Spinal cord (tissue), 10 donors: ENCODE data around the gene SPANXB1. TPM values are rescaled to one million over a fixed set of nuclear protein-coding genes. Genes with fewer than 3 reads are reported as not detected.
"Not testable (repeated sequence)": the region's sequence is repeated elsewhere in the genome, so short reads cannot be mapped to it uniquely, and the experiment has no call there.

Experiments used
- DNase-seq, 6 donors: peaks; one replicate each; pipeline versions ENCODE4 v3.0.0 to v3.0.0-alpha.2; 2013 to 2015; ENCODE audit warnings: low spot score in 6 of 6, low read depth in 4 of 6
- H3K27ac ChIP-seq: one replicate; pipeline ENCODE4 v1.5.1; 2013; ENCODE audit warnings: low read depth, low read length, control low read depth
- H3K27me3 ChIP-seq: one replicate; pipeline ENCODE4 v1.6.1; 2013; ENCODE audit warnings: low read length; ENCODE audit not compliant: control insufficient read depth, insufficient read depth
- H3K36me3 ChIP-seq: one replicate; pipeline ENCODE4 v1.6.1; 2013; ENCODE audit warnings: low read length; ENCODE audit not compliant: control insufficient read depth, insufficient read depth
- H3K4me1 ChIP-seq: one replicate; pipeline ENCODE4 v1.6.1; 2013; ENCODE audit warnings: low read length; ENCODE audit not compliant: control insufficient read depth, insufficient read depth
- H3K4me3 ChIP-seq: one replicate; pipeline ENCODE4 v1.5.1; 2013; ENCODE audit warnings: low read depth, low read length, control low read depth
- H3K9me3 ChIP-seq: one replicate; pipeline ENCODE4 v1.6.1; 2013; ENCODE audit warnings: low read length; ENCODE audit not compliant: control insufficient read depth, insufficient read depth
- WGBS: methylation state at CpG from one replicate; pipeline ENCODE4 v1.1.5; 2013; ENCODE audit warnings: missing lambda C conversion rate; ENCODE audit not compliant: insufficient coverage; 5-methylcytosine and 5-hydroxymethylcytosine counted together
- long read RNA-seq, 4 donors: transcript quantifications; one replicate each; lab custom pipeline, GENCODE V29; 2026
- polyA plus RNA-seq, 2 donors: library from polyadenylated mRNA; unstranded; fragments of 120-200 nt; gene quantifications; one replicate each; pipeline ENCODE4 v1.2.1, GENCODE V29; 2013; ENCODE audit not compliant: insufficient read length in 2 of 2
- total RNA-seq, 2 donors: library from RNA; depleted of rRNA in 1 of 2; stranded (reverse); fragments of 120-200 nt in 1 of 2; fragments of >200 nt in 1 of 2; gene quantifications; one replicate each; pipeline versions ENCODE4 v1.2.3 to v1.2.4, GENCODE V29; 2013 to 2014
- donor health status: healthy.

Gene SPANXB1, protein sequence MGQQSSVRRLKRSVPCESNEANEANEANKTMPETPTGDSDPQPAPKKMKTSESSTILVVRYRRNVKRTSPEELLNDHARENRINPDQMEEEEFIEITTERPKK
- total RNA-seq (not detected), polyA plus RNA-seq (not detected)
- long read RNA-seq, donor 1, result 0 reads
- long read RNA-seq, donor 2, result 0 reads
- long read RNA-seq, donor 3, result 0 reads
- long read RNA-seq, donor 4, result 0 reads

DNA sequence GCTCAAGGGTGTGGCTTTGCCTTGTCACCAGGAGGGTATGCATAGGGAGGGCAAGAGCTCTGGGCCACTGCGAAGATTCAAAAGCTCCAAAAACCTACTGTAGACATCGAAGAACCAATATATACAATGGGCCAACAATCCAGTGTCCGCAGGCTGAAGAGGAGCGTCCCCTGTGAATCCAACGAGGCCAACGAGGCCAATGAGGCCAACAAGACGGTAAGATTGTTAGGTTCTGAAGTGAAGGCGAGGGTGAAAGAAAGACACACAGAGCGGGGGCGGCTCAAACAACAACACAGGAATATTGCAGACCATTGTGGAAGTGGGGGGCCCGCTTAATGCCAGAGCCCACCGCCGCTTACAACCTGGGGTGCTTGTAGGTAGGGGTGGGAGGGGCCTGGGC lies at the start of gene SPANXB1:
Gene SPANXB1, plus strand, starts transcription at position 27 of the 400 bp plus-strand sequence. Its CDS starts 100 bp downstream, at position 127.
- not testable (repeated sequence) for H3K36me3 ChIP-seq, H3K27ac ChIP-seq, H3K4me3 ChIP-seq, H3K4me1 ChIP-seq, H3K9me3 ChIP-seq, H3K27me3 ChIP-seq
- 92% methylated on average over 10 of the region's 13 CpGs for WGBS
- peak in 1 of 6 donors; percentile 4 for DNase-seq

DNA sequence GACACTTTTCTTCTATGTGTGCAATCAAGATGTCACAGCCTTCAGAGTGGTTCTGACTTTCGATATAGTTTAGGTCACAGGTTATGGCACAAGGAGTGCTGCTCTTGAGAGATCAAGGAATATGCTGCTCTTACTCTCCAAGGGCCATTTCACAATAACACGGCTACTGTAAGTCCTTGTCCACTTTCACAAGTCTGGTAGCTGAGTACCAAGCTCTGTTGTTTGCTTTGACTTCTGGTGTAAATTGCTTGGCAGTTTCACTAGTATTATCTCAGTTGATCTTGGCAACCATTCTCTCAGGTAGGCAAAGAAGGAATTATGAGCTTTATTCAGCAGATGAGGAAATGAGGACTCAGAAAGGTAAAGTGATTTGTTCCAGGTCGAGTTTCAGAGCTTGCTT lies 35.4 kb upstream of the SPANXB1 start:
- DNase-seq, result no peak
- H3K4me3 ChIP-seq, result no peak overlapping the region
- peaks cover 2% of the 10 kb centered on the region for H3K9me3 ChIP-seq
- H3K27me3 ChIP-seq, result no peaks in the 10 kb centered on the region
- H3K36me3 ChIP-seq, result no peaks in the 10 kb centered on the region
- H3K27ac ChIP-seq, result no peak overlapping the region
- no peaks in the 10 kb centered on the region for H3K4me1 ChIP-seq
- 75% methylated on average over 2 of the region's 3 CpGs for WGBS

DNA sequence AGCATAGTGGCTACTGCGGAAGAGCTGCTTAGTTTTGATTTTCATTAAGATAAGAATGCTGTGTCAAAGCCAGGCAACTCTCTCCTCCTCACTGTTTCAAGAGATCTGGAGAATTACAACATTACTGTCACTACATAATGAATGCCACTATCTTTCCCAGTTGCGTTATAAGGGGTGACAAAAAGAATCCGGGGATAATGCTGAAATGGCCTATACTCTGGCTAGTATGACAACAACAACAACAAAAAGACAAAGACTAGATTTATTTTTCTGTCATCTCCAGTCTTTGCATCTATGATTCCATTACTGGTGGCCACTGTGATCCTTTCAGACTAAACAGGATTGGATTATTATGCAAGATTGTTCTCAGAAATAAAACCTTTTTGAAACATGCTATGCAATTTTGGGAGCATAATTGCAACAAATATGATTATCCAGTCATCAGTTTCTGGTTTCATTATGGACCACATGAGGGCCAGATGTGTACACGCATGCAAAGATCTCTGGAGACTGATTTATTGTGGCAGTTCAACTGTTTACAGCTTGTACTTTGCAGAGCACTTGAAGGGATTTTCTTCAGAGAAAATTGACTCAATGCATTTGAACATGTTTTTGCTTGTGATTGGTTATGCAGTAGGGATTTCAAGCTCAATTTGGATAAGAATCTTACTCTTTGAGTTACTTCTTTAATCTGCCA lies 31.1 kb upstream of the SPANXB1 start:
- DNase-seq, result peak in 1 of 6 donors; percentile 33
- no peaks in the 10 kb centered on the region for H3K36me3 ChIP-seq
- H3K4me3 ChIP-seq, result no peak overlapping the region
- H3K4me1 ChIP-seq, result no peaks in the 10 kb centered on the region
- no peak overlapping the region for H3K27ac ChIP-seq
- H3K9me3 ChIP-seq, result no peaks in the 10 kb centered on the region
- WGBS, result 40% methylated on average over 1 of the region's 4 CpGs
- no peaks in the 10 kb centered on the region for H3K27me3 ChIP-seq

DNA sequence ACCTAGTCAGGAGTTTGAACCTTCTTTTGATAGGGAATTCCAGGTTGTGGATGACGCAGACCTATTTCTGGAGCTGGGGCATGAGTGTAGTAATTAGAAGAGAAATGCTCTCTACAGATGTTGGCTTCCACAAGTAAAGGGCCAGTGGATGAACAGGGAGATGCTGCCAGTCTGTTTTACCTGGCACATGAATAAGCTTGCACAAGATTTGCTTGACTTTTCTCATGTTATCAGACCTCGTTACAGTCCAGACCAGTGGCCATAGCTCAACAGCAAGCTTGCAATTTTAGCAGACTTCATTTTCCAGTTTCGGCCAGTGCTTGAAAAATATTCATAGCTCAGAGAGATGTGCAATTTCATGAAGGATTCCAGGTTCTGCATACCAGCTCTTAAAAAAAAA lies 26.9 kb upstream of the SPANXB1 start:
- Histone ChIP-seq H3K4me1 (no peaks in the 10 kb centered on the region), H3K27me3 (no peaks in the 10 kb centered on the region), H3K4me3 (no peak overlapping the region), H3K27ac (no peak overlapping the region), H3K9me3 (no peaks in the 10 kb centered on the region), H3K36me3 (no peaks in the 10 kb centered on the region)
- no peak for DNase-seq
- WGBS, result 72% methylated on average over 3 of the region's 3 CpGs

DNA sequence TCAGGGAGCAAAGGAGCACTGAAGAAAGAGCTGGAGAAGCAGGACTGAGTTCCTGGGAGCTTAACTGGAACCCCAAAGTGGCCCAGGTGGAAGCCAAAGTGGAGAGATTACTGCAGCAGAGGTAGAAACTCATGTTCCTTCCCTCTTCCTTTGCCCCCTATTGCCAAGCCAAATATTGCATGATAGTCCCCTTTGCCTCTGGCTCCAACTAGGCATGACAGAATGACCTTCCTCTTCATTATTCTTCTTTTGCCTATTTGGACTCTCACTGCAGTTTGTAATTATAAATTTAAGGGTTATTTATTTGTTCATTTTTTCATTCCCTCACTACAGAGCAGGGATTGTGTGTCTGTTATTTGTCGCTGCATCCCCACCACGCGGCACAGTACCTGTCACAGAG lies 22.1 kb upstream of the SPANXB1 start:
- Histone ChIP-seq H3K9me3 (no peaks in the 10 kb centered on the region), H3K36me3 (no peaks in the 10 kb centered on the region), H3K4me1 (no peaks in the 10 kb centered on the region), H3K27me3 (no peaks in the 10 kb centered on the region), H3K27ac (no peak overlapping the region), H3K4me3 (no peak overlapping the region)
- 81% methylated on average over 2 of the region's 3 CpGs for WGBS
- DNase-seq, result no peak

DNA sequence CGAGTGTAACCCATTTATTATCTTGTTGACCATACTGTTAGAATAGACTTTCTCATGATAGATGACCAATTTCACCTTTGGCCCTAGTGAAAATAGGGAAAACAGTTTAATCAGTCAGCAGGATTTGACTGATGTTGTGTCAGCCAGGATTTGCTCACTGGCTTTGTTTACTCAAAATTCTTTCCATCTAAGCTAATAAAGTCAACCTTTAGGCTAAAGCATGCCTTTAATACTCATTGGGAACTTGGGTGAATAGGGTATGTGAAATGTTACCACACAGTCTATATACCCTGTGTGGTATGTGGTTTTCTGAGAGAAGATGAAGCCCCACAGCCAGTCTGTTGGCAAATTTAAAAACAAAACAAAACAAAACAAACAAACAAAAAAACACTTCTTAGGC lies 18.7 kb upstream of the SPANXB1 start:
- no peak for DNase-seq
- Histone ChIP-seq H3K4me3 (no peak overlapping the region), H3K27ac (no peak overlapping the region), H3K36me3 (no peaks in the 10 kb centered on the region), H3K27me3 (no peaks in the 10 kb centered on the region), H3K4me1 (no peaks in the 10 kb centered on the region), H3K9me3 (no peaks in the 10 kb centered on the region)
- WGBS, result no CpG with 5 or more reads among the region's 1 CpG

DNA sequence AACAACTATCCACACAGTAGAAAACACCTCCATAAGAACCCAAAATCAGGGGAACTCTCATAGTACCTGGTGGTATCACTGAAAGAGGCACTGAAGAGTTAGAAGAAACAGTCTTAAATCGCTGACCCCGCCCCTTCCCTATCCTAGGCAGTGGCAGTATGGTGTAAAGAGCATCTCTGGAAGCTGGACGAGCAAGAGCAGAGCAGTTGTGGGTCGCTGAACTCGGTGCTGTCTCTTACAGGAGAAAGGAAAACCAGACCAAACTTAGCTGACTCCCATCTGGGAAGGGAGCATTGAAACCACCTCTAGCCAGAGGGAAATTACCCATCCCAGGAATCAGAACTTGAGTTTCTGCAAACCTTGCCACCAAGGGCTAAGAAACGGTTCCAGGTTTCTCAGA lies 2.8 kb downstream of the SPANXB1 start:
- not testable (repeated sequence) for H3K36me3 ChIP-seq

DNA sequence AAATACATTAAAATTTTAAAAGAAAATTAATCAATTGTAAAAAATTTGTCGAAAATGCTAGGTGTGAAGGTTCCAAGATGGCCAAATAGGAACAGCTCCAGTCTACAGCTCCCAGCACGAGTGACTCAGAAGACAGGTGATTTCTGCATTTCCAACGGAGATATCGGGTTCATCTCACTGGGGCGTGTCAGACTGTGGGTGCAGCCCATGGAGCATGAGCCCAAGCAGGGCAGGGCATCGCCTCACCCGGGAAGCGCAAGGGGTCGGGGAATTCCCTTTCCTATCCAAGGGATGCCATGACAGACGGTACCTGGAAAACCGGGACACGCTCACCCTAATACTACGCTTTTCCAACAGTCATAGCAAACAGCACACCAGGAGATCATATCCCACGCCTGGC lies 41.9 kb downstream of the SPANXB1 start:
- DNase-seq, result not testable (repeated sequence)
- WGBS, result 71% methylated on average over 4 of the region's 14 CpGs

More for the DNA sequence above, 2.8 kb downstream of the SPANXB1 start:
- H3K9me3 ChIP-seq, H3K4me3 ChIP-seq, H3K27me3 ChIP-seq, H3K4me1 ChIP-seq, DNase-seq, H3K27ac ChIP-seq: not testable (repeated sequence)
- WGBS, result no CpG with 5 or more reads among the region's 6 CpGs

DNA sequence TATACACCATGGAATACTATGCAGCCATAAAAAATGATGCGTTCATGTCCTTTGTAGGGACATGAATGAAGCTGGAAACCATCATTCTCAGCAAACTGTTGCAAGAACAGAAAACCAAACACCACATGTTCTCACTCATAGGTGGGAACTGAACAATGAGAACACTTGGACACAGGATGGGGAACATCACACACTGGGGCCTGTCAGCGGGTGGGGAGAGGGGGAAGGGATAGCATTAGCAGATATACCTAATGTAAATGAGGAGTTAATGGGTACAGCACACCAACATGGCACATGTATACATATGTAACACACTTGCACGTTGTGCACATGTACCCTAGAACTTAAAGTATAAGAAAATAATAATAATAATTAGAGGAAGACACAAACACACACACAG lies 47.5 kb downstream of the SPANXB1 start:
- DNase-seq, H3K4me1 ChIP-seq: not testable (repeated sequence)
- WGBS, result no CpG with 5 or more reads among the region's 3 CpGs

More for the DNA sequence above, 41.9 kb downstream of the SPANXB1 start:
- not testable (repeated sequence) for H3K27ac ChIP-seq, H3K36me3 ChIP-seq, H3K27me3 ChIP-seq, H3K4me1 ChIP-seq, H3K9me3 ChIP-seq, H3K4me3 ChIP-seq

DNA sequence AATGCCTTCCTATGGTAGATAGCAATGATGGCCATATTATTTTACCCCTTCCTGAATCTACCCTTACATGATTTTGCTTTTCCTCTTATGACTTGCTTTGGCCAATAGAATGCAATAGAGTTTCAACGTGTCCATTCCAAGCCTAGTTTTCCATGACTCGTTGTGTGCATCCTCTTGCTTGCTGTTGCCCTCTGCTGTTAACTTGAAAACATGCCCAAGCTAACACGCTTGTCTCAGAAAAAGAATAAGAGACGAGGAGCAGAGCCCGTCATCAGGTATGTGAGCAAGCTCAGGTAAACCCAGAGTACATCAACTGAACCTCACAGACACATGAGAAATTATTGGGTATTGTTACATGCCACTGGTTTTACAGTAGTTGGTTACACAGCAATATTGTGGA lies 49.7 kb downstream of the SPANXB1 start:
- not testable (repeated sequence) for H3K4me3 ChIP-seq, H3K27me3 ChIP-seq, H3K9me3 ChIP-seq, H3K36me3 ChIP-seq, H3K27ac ChIP-seq, DNase-seq, H3K4me1 ChIP-seq
- WGBS, result no CpG with 5 or more reads among the region's 5 CpGs

More for the DNA sequence above, 47.5 kb downstream of the SPANXB1 start:
- not testable (repeated sequence) for H3K27ac ChIP-seq, H3K4me3 ChIP-seq, H3K9me3 ChIP-seq, H3K27me3 ChIP-seq, H3K36me3 ChIP-seq
